GM23338 (cell line): ENCODE measurements around the gene BMPR1B. TPM values are rescaled to one million over a fixed set of nuclear protein-coding genes. Genes with fewer than 3 reads are reported as not detected.

Experiments used
- ATAC-seq: fragments of 200-7000 bp; cut with Tn5 transposase; 3 replicates; pipeline ENCODE4 v1.9.1; 2020
- DNase-seq: peaks from one replicate; pipeline ENCODE4 v3.0.0-alpha.2; 2015; ENCODE audit warnings: low spot score
- H2AFZ ChIP-seq: fragments of 200-600 bp; sonication (generic); 2 replicates; pipeline ENCODE4 v1.8.0; 2016; ENCODE audit warnings: antibody characterized with exemption, mild to moderate bottlenecking, moderate library complexity
- H3F3A ChIP-seq: fragments of 200-600 bp; sonication (generic); replicated peaks from 2 replicates; pipeline ENCODE4 v1.8.0; 2017; ENCODE audit warnings: antibody characterized with exemption, mixed run types, low read depth
- H3K27ac ChIP-seq: fragments of 200-600 bp; sonication (generic); 2 replicates; pipeline ENCODE4 v1.6.1; 2016; ENCODE audit warnings: low read depth
- H3K27me3 ChIP-seq: fragments of 200-600 bp; sonication (generic); 2 replicates; pipeline ENCODE4 v1.8.0; 2016; ENCODE audit warnings: mild to moderate bottlenecking, mixed run types, moderate library complexity; ENCODE audit not compliant: insufficient read depth
- H3K36me3 ChIP-seq: fragments of 200-600 bp; sonication (generic); 2 replicates; pipeline ENCODE4 v1.8.0; 2016; ENCODE audit warnings: mild to moderate bottlenecking; ENCODE audit not compliant: insufficient read depth
- H3K4me1 ChIP-seq: fragments of 200-600 bp; sonication (generic); 2 replicates; pipeline ENCODE4 v1.8.0; 2016; ENCODE audit warnings: mild to moderate bottlenecking, moderate library complexity; ENCODE audit not compliant: insufficient read depth
- H3K4me2 ChIP-seq: fragments of 200-600 bp; sonication (generic); 2 replicates; pipeline ENCODE4 v1.7.1; 2017; ENCODE audit warnings: mixed run types
- H3K4me3 ChIP-seq: fragments of 200-600 bp; sonication (generic); 2 replicates; pipeline ENCODE4 v1.6.1; 2016; ENCODE audit warnings: mixed run types
- H3K79me2 ChIP-seq: fragments of 200-600 bp; sonication (generic); replicated peaks from 2 replicates; pipeline ENCODE4 v1.8.0; 2017; ENCODE audit warnings: mild to moderate bottlenecking; ENCODE audit not compliant: insufficient read depth
- H3K9me2 ChIP-seq: fragments of 200-600 bp; sonication (generic); 2 replicates; pipeline ENCODE4 v1.8.0; 2017; ENCODE audit not compliant: insufficient read depth
- H4K20me1 ChIP-seq: fragments of 200-600 bp; sonication (generic); replicated peaks from 2 replicates; pipeline ENCODE4 v1.8.0; 2017; ENCODE audit warnings: mild to moderate bottlenecking; ENCODE audit not compliant: insufficient read depth
- H3K27ac Mint-ChIP-seq: 2 replicates; pipeline ENCODE4 v1.8.0; 2020; ENCODE audit warnings: inconsistent platforms, mild to moderate bottlenecking, moderate library complexity, mixed read lengths
- H3K27me3 Mint-ChIP-seq: 3 replicates; pipeline ENCODE4 v1.8.0; 2022; ENCODE audit warnings: low read depth, mild to moderate bottlenecking, moderate library complexity, mixed read lengths, inconsistent platforms; ENCODE audit not compliant: insufficient read depth, poor library complexity
- H3K36me3 Mint-ChIP-seq: 3 replicates; pipeline ENCODE4 v1.8.0; 2021; ENCODE audit warnings: low read depth, mild to moderate bottlenecking, inconsistent platforms, moderate library complexity, mixed read lengths
- H3K4me1 Mint-ChIP-seq: 3 replicates; pipeline ENCODE4 v1.8.0; 2020; ENCODE audit warnings: mild to moderate bottlenecking, inconsistent platforms, mixed read lengths
- H3K4me3 Mint-ChIP-seq: 3 replicates; pipeline ENCODE4 v1.8.0; 2021; ENCODE audit warnings: moderate library complexity, mild to moderate bottlenecking, inconsistent platforms, mixed read lengths
- H3K9me3 Mint-ChIP-seq: 3 replicates; pipeline ENCODE4 v1.8.0; 2020; ENCODE audit warnings: moderate library complexity, mild to moderate bottlenecking, inconsistent platforms, mixed read lengths
- CREB1 ChIP-seq: fragments of 250-450 bp; sonication (Bioruptor Pico); IDR thresholded peaks from 2 replicates; pipeline ENCODE4 v1.5.0; 2020; ENCODE audit warnings: low read depth, mild to moderate bottlenecking, moderate library complexity
- CTCF ChIP-seq, 2 experiments: fragments of 200-600 bp in 1 of 2; sonication (generic) in 1 of 2; conservative IDR thresholded peaks; 2 replicates each; pipeline versions ENCODE4 v1.5.1 to v1.6.1; 2016 to 2017; ENCODE audit warnings: antibody characterized with exemption in 2 of 2, low read depth in 2 of 2, mild to moderate bottlenecking in 2 of 2, moderate library complexity in 1 of 2
- ETS1 ChIP-seq: IDR thresholded peaks from 2 replicates; pipeline ENCODE4 v1.6.1; 2016; ENCODE audit warnings: antibody characterized with exemption
- EZH2 ChIP-seq: fragments of 200-600 bp; sonication (generic); IDR thresholded peaks from one replicate; pipeline ENCODE4 v1.8.0; 2017; ENCODE audit warnings: antibody characterized with exemption, mild to moderate bottlenecking, low read depth; ENCODE audit not compliant: unreplicated experiment
- EZH2phosphoT487 ChIP-seq: fragments of 200-600 bp; sonication (generic); IDR thresholded peaks from one replicate; pipeline ENCODE4 v1.8.1; 2018; ENCODE audit warnings: antibody characterized with exemption; ENCODE audit not compliant: unreplicated experiment
- JUNB ChIP-seq: IDR thresholded peaks from one replicate; pipeline ENCODE4 v1.6.1; 2016; ENCODE audit warnings: antibody characterized with exemption; ENCODE audit not compliant: unreplicated experiment
- NANOG ChIP-seq: IDR thresholded peaks from 2 replicates; pipeline ENCODE4 v1.6.1; 2016; ENCODE audit warnings: antibody characterized with exemption, borderline replicate concordance
- POLR2AphosphoS5 ChIP-seq: IDR thresholded peaks from 2 replicates; pipeline ENCODE4 v1.6.1; 2016; ENCODE audit warnings: antibody characterized with exemption, low read depth
- STAT1 ChIP-seq: IDR thresholded peaks from one replicate; pipeline ENCODE4 v1.6.1; 2016; ENCODE audit warnings: antibody characterized with exemption; ENCODE audit not compliant: unreplicated experiment
- ZNF114 ChIP-seq: fragments of 250-450 bp; sonication (Bioruptor Pico); IDR thresholded peaks from 2 replicates; pipeline ENCODE4 v1.5.0; 2020; ENCODE audit warnings: mild to moderate bottlenecking, moderate library complexity
- ZNF331 ChIP-seq: fragments of 250-450 bp; sonication (Bioruptor Pico); IDR thresholded peaks from 2 replicates; pipeline ENCODE4 v1.5.0; 2020; ENCODE audit warnings: low read depth, mild to moderate bottlenecking, moderate library complexity
- ZNF462 ChIP-seq: fragments of 250-450 bp; sonication (Bioruptor Pico); IDR thresholded peaks from 2 replicates; pipeline ENCODE4 v1.5.0; 2020; ENCODE audit warnings: mild to moderate bottlenecking, moderate library complexity
- polyA plus RNA-seq: library from polyadenylated mRNA; unstranded; fragments of >200 nt; fragmentation: Nextera tagmentation; extraction: Ambion mirVana; gene quantifications from 2 replicates; pipeline ENCODE4 v1.2.1, GENCODE V29; 2016
- total RNA-seq: library from RNA; depleted of rRNA; stranded (reverse); fragments of >200 nt; shearing (Covaris generic); gene quantifications from 2 replicates; pipeline ENCODE4 v1.2.3, GENCODE V29; 2014

The BMPR1B gene
- total and polyA plus RNA-seq, 2 experiments from 2014 or later = 0.48 to 1.0 TPM

- no peak for TF ChIP-seq EZH2phosphoT487
- TF ChIP-seq NANOG = no peak
- no peak for TF ChIP-seq CTCF (conservative IDR thresholded peaks at IDR 0.05; ENCODE audit: low read depth in 2 of 2)
Observed at GRCh38 chr4:94828882-94829281, 71.1 kb downstream of the BMPR1B start (continued).

GRCh38 chr4:94831607-94832006 is 73.9 kb downstream of the BMPR1B start:
- no peak overlapping the region for H3K4me3 ChIP-seq
- H3F3A ChIP-seq = no peaks in the 10 kb centered on the region
- ATAC-seq (peak; percentile 55; the same call in 2 of the 3 replicates), DNase-seq (no peak)
- H3K36me3 ChIP-seq = no peaks in the 10 kb centered on the region
- H3K9me2 ChIP-seq = no peaks in the 10 kb centered on the region
- H4K20me1 ChIP-seq = no peaks in the 10 kb centered on the region
- H3K27ac Mint-ChIP-seq = no peak overlapping the region
- H3K9me3 Mint-ChIP-seq = no peaks in the 10 kb centered on the region; the same call in 2 of the 3 replicates
- no peak overlapping the region for H2AFZ ChIP-seq
- H3K36me3 Mint-ChIP-seq = no peaks in the 10 kb centered on the region
- H3K27me3 ChIP-seq = no peaks in the 10 kb centered on the region
- H3K4me1 ChIP-seq = no peaks in the 10 kb centered on the region
- no peak overlapping the region for H3K4me3 Mint-ChIP-seq
- no peaks in the 10 kb centered on the region for H3K79me2 ChIP-seq
- H3K27me3 Mint-ChIP-seq = no peaks in the 10 kb centered on the region
- H3K27ac ChIP-seq = no peak overlapping the region
- peaks cover 15% of the 10 kb centered on the region for H3K4me1 Mint-ChIP-seq
- no peak overlapping the region for H3K4me2 ChIP-seq
- no peak for TF ChIP-seq JUNB
- no peak for TF ChIP-seq CTCF (conservative IDR thresholded peaks at IDR 0.05; ENCODE audit: low read depth in 2 of 2)
- TF ChIP-seq STAT1 = no peak
- TF ChIP-seq ZNF331 = no peak
- no peak for TF ChIP-seq EZH2phosphoT487
- no peak for TF ChIP-seq ZNF462 (CRISPR knock-in tag)
- no peak for TF ChIP-seq ETS1
- TF ChIP-seq ZNF114 = no peak
- TF ChIP-seq EZH2 = no peak
- TF ChIP-seq CREB1 (CRISPR knock-in tag) = no peak
- TF ChIP-seq POLR2AphosphoS5 = no peak
- no peak for TF ChIP-seq NANOG
